PC-9 (cell line): ENCODE data around the gene SIAE. TPM values are rescaled to one million over a fixed set of nuclear protein-coding genes. Genes with fewer than 3 reads are reported as not detected.

Experiments used
- BruUV-seq: library from RNA; stranded (reverse); fragments of 400-500 nt; replicated peaks from 2 replicates; lab custom pipeline; 2021; lab: Mats Ljungman, UMichigan
- CTCF ChIA-PET: fragments of 300-600 bp; sonication (Branson Sonifier 250); formaldehyde crosslinking; loops from one replicate; lab custom pipeline; 2022; ENCODE audit warnings: antibody characterized with exemption; lab: Charles Lee
- POLR2A ChIA-PET: fragments of 300-600 bp; sonication (Branson Sonifier 250); formaldehyde crosslinking; loops from one replicate; lab custom pipeline; 2022; ENCODE audit warnings: antibody characterized with exemption; ENCODE audit not compliant: unreplicated experiment; lab: Charles Lee
- DNase-seq, 2 experiments: peaks; one replicate each; pipeline versions ENCODE4 v3.0.0 to v3.0.0-alpha.2; 2015 to 2022; ENCODE audit warnings: mixed read lengths in 1 of 2
- H2AFZ ChIP-seq: fragments of 200-600 bp; sonication (generic); 2 replicates; pipeline ENCODE4 v1.8.1; 2017; ENCODE audit warnings: antibody characterized with exemption
- H3F3A ChIP-seq: fragments of 200-600 bp; sonication (generic); 2 replicates; pipeline ENCODE4 v1.8.1; 2017; ENCODE audit warnings: antibody characterized with exemption, mild to moderate bottlenecking, low read depth; ENCODE audit not compliant: insufficient read depth
- H3K27ac ChIP-seq: fragments of 200-600 bp; sonication (generic); 2 replicates; pipeline ENCODE4 v1.6.1; 2016; ENCODE audit warnings: mixed run types
- H3K27me3 ChIP-seq: fragments of 200-600 bp; sonication (generic); 2 replicates; pipeline ENCODE4 v1.6.1; 2016; ENCODE audit warnings: low read depth, mixed run types; ENCODE audit not compliant: insufficient read depth
- H3K36me3 ChIP-seq: fragments of 200-600 bp; sonication (generic); 2 replicates; pipeline ENCODE4 v1.6.1; 2016; ENCODE audit warnings: low read depth, mixed run types
- H3K4me1 ChIP-seq: fragments of 200-600 bp; sonication (generic); replicated peaks from 2 replicates; pipeline ENCODE4 v1.6.1; 2016; ENCODE audit warnings: mixed run types; ENCODE audit not compliant: insufficient read depth
- H3K4me2 ChIP-seq: fragments of 200-600 bp; sonication (generic); 2 replicates; pipeline ENCODE4 v1.6.1; 2017; ENCODE audit warnings: mixed run types
- H3K4me3 ChIP-seq: fragments of 200-600 bp; sonication (generic); 2 replicates; pipeline ENCODE4 v1.6.1; 2016; ENCODE audit warnings: mixed run types
- H3K79me2 ChIP-seq: fragments of 200-600 bp; sonication (generic); 2 replicates; pipeline ENCODE4 v1.6.1; 2017; ENCODE audit warnings: low read depth, mixed run types
- H3K9me2 ChIP-seq: fragments of 200-600 bp; sonication (generic); 2 replicates; pipeline ENCODE4 v1.8.1; 2017; ENCODE audit warnings: mild to moderate bottlenecking; ENCODE audit not compliant: insufficient read depth
- H3K9me3 ChIP-seq: fragments of 200-600 bp; sonication (generic); 2 replicates; pipeline ENCODE4 v1.8.1; 2016; ENCODE audit warnings: low read depth; ENCODE audit not compliant: insufficient read depth
- H4K20me1 ChIP-seq: fragments of 200-600 bp; sonication (generic); 2 replicates; pipeline ENCODE4 v1.8.1; 2017; ENCODE audit not compliant: insufficient read depth
- CTCF ChIP-seq: fragments of 200-600 bp; sonication (generic); conservative IDR thresholded peaks from 2 replicates; pipeline ENCODE4 v1.6.1; 2017; ENCODE audit warnings: mixed run types, antibody characterized with exemption, mild to moderate bottlenecking, moderate library complexity
- EZH2 ChIP-seq: fragments of 200-600 bp; sonication (generic); IDR thresholded peaks from 2 replicates; pipeline ENCODE4 v1.8.0; 2017; ENCODE audit warnings: antibody characterized with exemption, low read depth
- intact Hi-C: fragments of 100-400 bp; cut with micrococcal nuclease; formaldehyde crosslinking; loops from one replicate; pipeline ENCODE4 v1.10.0; 2022; ENCODE audit not compliant: unreplicated experiment
- total RNA-seq: library from RNA; stranded (reverse); gene quantifications from 2 replicates; pipeline ENCODE4 v1.2.3, GENCODE V29; 2021

The SIAE gene
- total RNA-seq, 1 experiment from 2014 or later, result 29.2 TPM

- H3K9me3 ChIP-seq, result no peaks in the 10 kb centered on the region
- POLR2A ChIA-PET, result no interaction called here
- H3K4me2 ChIP-seq, result no peak overlapping the region
- no peaks in the 10 kb centered on the region for H3K27me3 ChIP-seq
- no peak for DNase-seq
- intact Hi-C loops, result no loop called here
- CTCF ChIA-PET, result no interaction called here
- H3K4me3 ChIP-seq, result no peak overlapping the region
- H3K27ac ChIP-seq, result no peak overlapping the region
- no peaks in the 10 kb centered on the region for H3K4me1 ChIP-seq
- peaks cover 5% of the 10 kb centered on the region; the same call in 1 of the 2 replicates for H3F3A ChIP-seq
- no peak for TF ChIP-seq EZH2
- no peak for TF ChIP-seq CTCF
- H3K79me2 ChIP-seq, result no peaks in the 10 kb centered on the region
- no peaks in the 10 kb centered on the region for H3K36me3 ChIP-seq
- H4K20me1 ChIP-seq, result no peaks in the 10 kb centered on the region; the same call in 1 of the 2 replicates
- no peaks in the 10 kb centered on the region for H3K9me2 ChIP-seq
- H2AFZ ChIP-seq, result no peak overlapping the region
- BruUV-seq, result no TSS peak
These were observed 30.4 kb downstream of the SIAE start for GRCh38 chr11:124643042-124643604.

- peaks cover 5% of the 10 kb centered on the region; the same call in 1 of the 2 replicates for H3F3A ChIP-seq
- CTCF ChIA-PET, result no interaction called here
These were observed 30.9 kb downstream of the SIAE start for GRCh38 chr11:124642628-124643027.

GRCh38 chr11:124640666-124641065 is 32.9 kb downstream of the SIAE start:
- Histone ChIP-seq H3K27me3 (no peaks in the 10 kb centered on the region), H2AFZ (no peak overlapping the region), H4K20me1 (no peaks in the 10 kb centered on the region; the same call in 1 of the 2 replicates), H3K4me2 (no peak overlapping the region), H3K4me3 (no peak overlapping the region), H3K79me2 (no peaks in the 10 kb centered on the region), H3F3A (peaks cover 7% of the 10 kb centered on the region; the same call in 1 of the 2 replicates), H3K4me1 (no peaks in the 10 kb centered on the region), H3K9me3 (no peaks in the 10 kb centered on the region), H3K36me3 (peaks cover 8% of the 10 kb centered on the region; the same call in 1 of the 2 replicates), H3K9me2 (no peaks in the 10 kb centered on the region), H3K27ac (no peak overlapping the region)
- ChIA-PET POLR2A (interaction anchor here (0.5 kb wide), 1 partner anchor 1355 kb away, joined by 3 read pairs; no protein-coding TSS in a partner anchor), CTCF (no interaction called here)
- intact Hi-C loops, result no loop called here
- no TSS peak for BruUV-seq
- DNase-seq, result no peak
- TF ChIP-seq EZH2 (no peak), CTCF (no peak)

More at GRCh38 chr11:124642628-124643027, 30.9 kb downstream of the SIAE start:
- no peaks in the 10 kb centered on the region for H3K36me3 ChIP-seq
- no peaks in the 10 kb centered on the region for H3K4me1 ChIP-seq
- no peak for DNase-seq
- POLR2A ChIA-PET, result no interaction called here
- no peaks in the 10 kb centered on the region for H3K79me2 ChIP-seq
- no peak overlapping the region for H3K27ac ChIP-seq
- TF ChIP-seq CTCF (no peak), EZH2 (no peak)
- no peaks in the 10 kb centered on the region for H3K9me3 ChIP-seq
- intact Hi-C loops, result no loop called here
- no peaks in the 10 kb centered on the region for H3K9me2 ChIP-seq
- H3K27me3 ChIP-seq, result no peaks in the 10 kb centered on the region
- no peak overlapping the region for H3K4me3 ChIP-seq
- no peak overlapping the region for H2AFZ ChIP-seq
- no TSS peak for BruUV-seq
- no peak overlapping the region for H3K4me2 ChIP-seq
- H4K20me1 ChIP-seq, result no peaks in the 10 kb centered on the region; the same call in 1 of the 2 replicates
